Upper lobe of left lung (tissue), 4 donors: ENCODE data around the gene LRP1B.

ENCODE experiments used
- EP300 ChIP-seq, 4 donors: sonication (generic); formaldehyde crosslinking; IDR thresholded peaks; one replicate each; pipeline ENCODE4 v1.5.1; 2017; ENCODE audit warnings: antibody characterized with exemption in 4 of 4, control low read depth in 2 of 4
- TF ChIP-seq, protein P1 (sequence below), 6 experiments: fragments of 450-650 bp in 4 of 6; fragments of 200-600 bp in 2 of 6; sonication (generic) in 2 of 6; IDR thresholded peaks; one replicate each; pipeline ENCODE4 v1.5.1; 2016 to 2019; ENCODE audit warnings: antibody characterized with exemption in 6 of 6

DNA sequence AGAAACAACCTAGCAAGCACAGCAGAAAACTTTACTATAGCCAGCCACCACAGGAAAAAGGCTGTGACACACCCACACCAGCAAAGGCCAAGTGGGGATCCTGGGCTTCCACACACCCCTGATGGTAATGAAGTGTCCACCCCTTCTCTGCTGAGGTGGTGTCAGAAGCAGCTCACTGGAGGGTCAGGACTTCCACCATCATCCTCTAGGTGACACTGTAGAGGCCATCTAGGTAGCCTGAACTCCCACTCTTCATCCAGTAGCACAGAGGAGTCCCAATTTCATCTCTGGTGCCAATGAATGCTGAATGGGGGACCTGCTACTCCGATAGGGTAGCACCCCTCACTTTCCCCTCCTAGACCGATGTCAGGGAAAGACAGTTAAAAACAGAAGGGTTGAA is 1544.4 kb downstream of the LRP1B start:
- TF ChIP-seq, protein P1, sequence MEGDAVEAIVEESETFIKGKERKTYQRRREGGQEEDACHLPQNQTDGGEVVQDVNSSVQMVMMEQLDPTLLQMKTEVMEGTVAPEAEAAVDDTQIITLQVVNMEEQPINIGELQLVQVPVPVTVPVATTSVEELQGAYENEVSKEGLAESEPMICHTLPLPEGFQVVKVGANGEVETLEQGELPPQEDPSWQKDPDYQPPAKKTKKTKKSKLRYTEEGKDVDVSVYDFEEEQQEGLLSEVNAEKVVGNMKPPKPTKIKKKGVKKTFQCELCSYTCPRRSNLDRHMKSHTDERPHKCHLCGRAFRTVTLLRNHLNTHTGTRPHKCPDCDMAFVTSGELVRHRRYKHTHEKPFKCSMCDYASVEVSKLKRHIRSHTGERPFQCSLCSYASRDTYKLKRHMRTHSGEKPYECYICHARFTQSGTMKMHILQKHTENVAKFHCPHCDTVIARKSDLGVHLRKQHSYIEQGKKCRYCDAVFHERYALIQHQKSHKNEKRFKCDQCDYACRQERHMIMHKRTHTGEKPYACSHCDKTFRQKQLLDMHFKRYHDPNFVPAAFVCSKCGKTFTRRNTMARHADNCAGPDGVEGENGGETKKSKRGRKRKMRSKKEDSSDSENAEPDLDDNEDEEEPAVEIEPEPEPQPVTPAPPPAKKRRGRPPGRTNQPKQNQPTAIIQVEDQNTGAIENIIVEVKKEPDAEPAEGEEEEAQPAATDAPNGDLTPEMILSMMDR (IDR thresholded peaks at IDR 0.05), result peak in 2 of 6 experiments; percentile 12 to 42
- no peak for TF ChIP-seq EP300 (IDR thresholded peaks at IDR 0.05)
